ENCODE measurements around the gene CHST6.
A peak's percentile ranks its signal among the peaks of the same experiment; 100 is the strongest.
"Not testable (repeated sequence)": the region's sequence is repeated elsewhere in the genome, so short reads cannot be mapped to it uniquely, and the experiment has no call there.

CHST6 gene

DNA sequence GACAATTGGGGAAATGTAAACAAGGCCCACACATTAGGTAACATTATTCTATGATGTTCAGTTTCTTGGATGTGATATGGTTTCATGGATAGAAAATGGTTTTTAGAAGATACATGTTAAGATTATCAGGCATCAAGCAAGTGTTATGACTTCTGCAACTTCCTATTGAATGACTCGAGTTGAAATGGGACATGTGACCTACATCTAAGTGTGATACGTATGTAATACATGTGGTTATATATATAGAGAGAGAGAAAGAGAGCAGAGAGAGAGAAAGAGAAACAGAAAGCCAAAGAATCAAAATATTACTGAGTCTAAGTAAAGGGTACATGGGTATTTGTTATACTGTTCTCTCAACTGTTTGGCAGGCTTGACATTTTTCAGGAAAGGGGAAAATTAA is 32.4 kb downstream of the CHST6 start:
- H3K4me1 ChIP-seq, result peaks cover 20 to 51% (median 36%) of the 10 kb centered on the region in 10 experiments
- no peaks in the 10 kb centered on the region for H3K27me3 ChIP-seq
- H3K9me3 ChIP-seq (replicated peaks in 1 of 11), result no peaks in the 10 kb centered on the region
- H3K9ac ChIP-seq, result peak overlapping the region in 7 of 11 experiments; percentile 44 to 93 (median 91); a peak in 9 of 22 replicates
- H3K4me3 ChIP-seq, result peak overlapping the region; percentile 89 to 98 (median 96)
- peaks cover 0 to 33% (median 21%) of the 10 kb centered on the region in 11 experiments; a peak in 13 of 22 replicates for H3K36me3 ChIP-seq
- H4K20me1 ChIP-seq, result peaks cover 46 to 63% (median 61%) of the 10 kb centered on the region in 11 experiments; a peak in 20 of 22 replicates
- TF ChIP-seq Cebpa-rat (IDR thresholded peaks at IDR 0.05), result no peak
- peak overlapping the region; percentile 85 to 98 (median 93) for H3K4me2 ChIP-seq
- no peak overlapping the region for H3K27ac ChIP-seq

DNA sequence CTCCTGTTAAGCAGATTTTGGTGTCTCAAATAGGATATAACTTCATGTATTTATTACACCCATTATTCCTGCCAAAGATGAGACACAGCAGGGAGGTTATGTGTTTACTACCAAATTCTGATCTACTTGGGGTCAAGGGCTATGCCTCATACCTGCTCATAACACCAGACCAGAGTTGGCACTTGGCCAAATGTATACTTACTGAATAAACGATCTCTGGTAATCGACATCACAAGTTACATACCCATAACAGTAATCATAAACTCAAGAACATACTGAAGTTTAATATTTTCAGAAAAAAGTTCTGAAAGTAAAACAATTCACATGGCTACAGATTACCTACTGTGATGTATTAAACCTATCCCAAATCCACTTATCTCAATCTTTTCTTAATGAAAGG is 33.7 kb downstream of the CHST6 start:
- TF ChIP-seq Cebpa-rat (IDR thresholded peaks at IDR 0.05), result no peak
- Histone ChIP-seq H4K20me1 (peaks cover 58 to 76% (median 73%) of the 10 kb centered on the region in 11 experiments; a peak in 21 of 22 replicates), H3K9ac (no peak overlapping the region), H3K27me3 (no peaks in the 10 kb centered on the region), H3K27ac (no peak overlapping the region), H3K4me1 (peaks cover 18 to 52% (median 43%) of the 10 kb centered on the region in 10 experiments), H3K4me2 (peak overlapping the region in 8 of 11 experiments; percentile 4 to 98 (median 92); a peak in 7 of 22 replicates), H3K9me3 (replicated peaks in 1 of 11) (no peaks in the 10 kb centered on the region), H3K36me3 (peaks cover 6 to 33% (median 24%) of the 10 kb centered on the region in 11 experiments; a peak in 13 of 22 replicates), H3K4me3 (no peak overlapping the region)

DNA sequence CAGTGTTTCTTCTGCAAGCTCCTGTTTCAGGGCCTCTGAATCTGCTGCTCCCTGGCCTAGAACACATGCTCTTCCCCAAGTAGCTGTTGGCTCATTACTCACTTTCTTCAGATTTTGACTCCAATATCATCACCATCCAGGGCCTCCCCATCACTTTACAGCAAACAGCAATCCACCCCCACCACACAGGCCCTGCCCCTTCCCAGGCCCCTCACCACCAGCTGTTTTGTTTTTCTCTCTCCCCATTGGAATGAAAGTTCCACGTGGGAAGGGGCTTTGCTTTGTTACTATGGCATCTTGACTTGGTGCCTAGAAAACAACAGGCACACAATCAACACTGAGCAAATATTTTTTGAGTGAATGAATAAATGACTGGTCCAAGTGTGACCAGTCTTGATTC is 34.8 kb downstream of the CHST6 start:
- no peaks in the 10 kb centered on the region for H3K27me3 ChIP-seq
- H3K9ac ChIP-seq, result no peak overlapping the region
- no peaks in the 10 kb centered on the region for H3K9me3 ChIP-seq (replicated peaks in 1 of 11)
- H3K27ac ChIP-seq, result no peak overlapping the region
- H3K4me2 ChIP-seq, result peak overlapping the region in 4 of 11 experiments; percentile 18 to 43 (median 31); a peak in 4 of 22 replicates
- TF ChIP-seq Cebpa-rat (IDR thresholded peaks at IDR 0.05), result no peak
- H3K4me1 ChIP-seq, result peaks cover 18 to 64% (median 55%) of the 10 kb centered on the region in 10 experiments
- no peak overlapping the region for H3K4me3 ChIP-seq
- peaks cover 69 to 87% (median 85%) of the 10 kb centered on the region in 11 experiments; a peak in 21 of 22 replicates for H4K20me1 ChIP-seq
- H3K36me3 ChIP-seq, result peaks cover 6 to 33% (median 24%) of the 10 kb centered on the region in 11 experiments; a peak in 13 of 22 replicates

DNA sequence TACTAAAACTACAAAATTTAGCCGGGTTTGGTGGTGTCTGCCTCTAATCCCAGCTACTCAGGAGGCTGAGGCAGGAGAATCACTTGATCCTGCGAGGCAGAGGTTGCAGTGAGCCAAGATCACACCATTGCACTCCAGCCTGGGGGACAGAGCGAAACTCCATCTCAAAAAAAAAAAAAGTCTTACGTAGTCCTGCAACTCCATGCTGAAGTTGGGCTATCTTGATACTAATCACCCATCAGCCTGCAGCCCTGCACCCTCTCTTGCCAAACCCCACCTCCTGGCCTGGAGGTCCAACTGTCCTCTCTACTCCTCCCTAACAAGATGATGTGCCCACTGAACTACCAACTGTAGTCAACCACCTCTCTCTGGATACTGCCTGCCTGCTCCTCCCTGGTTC is 35.5 kb downstream of the CHST6 start:
- peaks cover 77 to 95% (median 92%) of the 10 kb centered on the region in 11 experiments; a peak in 21 of 22 replicates for H4K20me1 ChIP-seq

DNA sequence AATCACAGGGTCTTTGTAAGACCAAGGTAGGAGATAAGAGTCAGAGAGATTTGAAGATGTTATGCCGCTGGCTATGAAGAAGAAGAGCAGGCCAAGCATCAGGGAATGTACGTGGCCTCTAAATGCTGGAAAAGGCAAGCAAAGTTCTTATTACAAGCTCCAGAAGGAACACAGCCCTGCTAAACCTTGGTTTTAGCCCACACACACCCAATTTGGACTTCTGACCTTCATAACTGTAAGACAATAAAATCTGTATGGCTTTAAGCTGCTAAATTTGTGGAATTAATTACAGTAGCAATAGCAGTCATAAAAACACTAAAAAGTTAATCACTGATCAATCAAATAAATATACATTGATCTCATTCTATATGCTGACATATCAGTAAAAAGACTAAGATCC is 36.8 kb downstream of the CHST6 start:
- Histone ChIP-seq H3K4me1 (peaks cover 14 to 82% (median 70%) of the 10 kb centered on the region in 10 experiments), H3K9me3 (replicated peaks in 1 of 11) (no peaks in the 10 kb centered on the region), H3K4me3 (no peak overlapping the region), H3K27ac (no peak overlapping the region), H3K27me3 (no peaks in the 10 kb centered on the region), H3K9ac (no peak overlapping the region), H3K36me3 (peaks cover 6 to 33% (median 24%) of the 10 kb centered on the region in 11 experiments; a peak in 13 of 22 replicates), H3K4me2 (no peak overlapping the region), H4K20me1 (peaks cover 84 to 100% (median 98%) of the 10 kb centered on the region in 11 experiments; a peak in 21 of 22 replicates)
- no peak for TF ChIP-seq Cebpa-rat (IDR thresholded peaks at IDR 0.05)

More for the DNA sequence above, 35.5 kb downstream of the CHST6 start:
- Histone ChIP-seq H3K27ac (no peak overlapping the region), H3K4me3 (no peak overlapping the region), H3K9me3 (replicated peaks in 1 of 11) (no peaks in the 10 kb centered on the region), H3K27me3 (no peaks in the 10 kb centered on the region), H3K4me2 (peak overlapping the region in 7 of 11 experiments; percentile 18 to 43 (median 41); a peak in 10 of 22 replicates), H3K36me3 (peaks cover 6 to 33% (median 24%) of the 10 kb centered on the region in 11 experiments; a peak in 13 of 22 replicates), H3K4me1 (peaks cover 14 to 71% (median 61%) of the 10 kb centered on the region in 10 experiments), H3K9ac (no peak overlapping the region)
- no peak for TF ChIP-seq Cebpa-rat (IDR thresholded peaks at IDR 0.05)

DNA sequence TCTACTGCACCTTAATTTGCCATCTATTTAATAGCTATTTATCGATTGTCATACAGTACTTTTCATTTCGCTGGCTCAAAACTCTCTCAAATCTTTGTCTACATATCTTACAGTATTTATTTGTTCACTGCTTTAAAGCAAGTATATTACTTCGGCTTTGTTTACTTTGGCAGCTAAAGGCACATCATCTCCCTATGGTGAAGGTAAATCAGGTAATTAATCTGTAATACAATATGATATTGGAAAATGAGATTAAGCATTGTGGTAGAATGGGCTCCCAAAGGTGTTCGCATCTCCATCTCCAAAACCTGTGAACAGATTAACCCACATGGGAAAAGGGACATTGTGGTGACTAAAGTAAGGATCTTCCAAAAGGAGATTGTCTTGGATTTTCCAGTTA is 37.2 kb downstream of the CHST6 start:
- Histone ChIP-seq H3K9me3 (replicated peaks in 1 of 11) (no peaks in the 10 kb centered on the region), H3K27me3 (no peaks in the 10 kb centered on the region), H4K20me1 (peaks cover 87 to 100% (median 99%) of the 10 kb centered on the region in 11 experiments; a peak in 21 of 22 replicates), H3K27ac (no peak overlapping the region), H3K36me3 (peaks cover 6 to 34% (median 25%) of the 10 kb centered on the region in 11 experiments; a peak in 16 of 22 replicates), H3K4me3 (no peak overlapping the region), H3K4me2 (no peak overlapping the region), H3K4me1 (peaks cover 13 to 78% (median 66%) of the 10 kb centered on the region in 10 experiments), H3K9ac (no peak overlapping the region)
- TF ChIP-seq Cebpa-rat (IDR thresholded peaks at IDR 0.05), result no peak

DNA sequence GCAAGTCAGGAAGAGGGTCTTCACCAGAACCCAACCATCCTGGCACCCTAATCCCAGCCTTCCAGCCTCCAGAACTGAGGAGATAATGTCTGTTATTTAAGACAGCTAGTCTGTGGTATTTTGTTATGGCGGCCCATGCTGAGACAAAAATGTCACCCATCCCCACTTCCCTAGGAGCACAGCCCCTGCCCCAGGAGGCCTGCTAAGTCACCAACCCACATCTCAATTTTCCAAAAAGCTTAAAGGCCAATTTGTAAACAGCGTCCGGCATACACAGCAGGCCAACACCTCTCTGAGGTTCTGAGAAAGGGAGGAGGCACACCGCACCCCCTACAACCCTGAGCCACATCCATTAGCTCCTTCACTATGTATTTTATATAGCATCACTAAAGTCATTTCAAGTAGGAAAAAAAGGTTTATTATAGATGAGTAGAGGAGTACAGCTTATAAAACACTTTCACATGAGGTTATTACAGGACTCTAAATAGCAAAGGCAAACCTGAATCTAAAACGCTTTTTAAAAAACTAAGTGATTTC is 37.7 kb downstream of the CHST6 start:
- Histone ChIP-seq H3K9ac (no peak overlapping the region), H3K4me2 (peak overlapping the region in 1 of 11 experiments; percentile 15; a peak in 1 of 22 replicates), H3K27ac (no peak overlapping the region), H3K36me3 (peaks cover 8 to 39% (median 29%) of the 10 kb centered on the region in 11 experiments; a peak in 20 of 22 replicates), H3K4me3 (no peak overlapping the region), H3K4me1 (peaks cover 8 to 73% (median 61%) of the 10 kb centered on the region in 10 experiments), H3K27me3 (no peaks in the 10 kb centered on the region), H4K20me1 (peaks cover 89 to 100% (median 100%) of the 10 kb centered on the region in 11 experiments; a peak in 21 of 22 replicates), H3K9me3 (replicated peaks in 1 of 11) (no peaks in the 10 kb centered on the region)
- TF ChIP-seq Cebpa-rat (IDR thresholded peaks at IDR 0.05), result no peak

DNA sequence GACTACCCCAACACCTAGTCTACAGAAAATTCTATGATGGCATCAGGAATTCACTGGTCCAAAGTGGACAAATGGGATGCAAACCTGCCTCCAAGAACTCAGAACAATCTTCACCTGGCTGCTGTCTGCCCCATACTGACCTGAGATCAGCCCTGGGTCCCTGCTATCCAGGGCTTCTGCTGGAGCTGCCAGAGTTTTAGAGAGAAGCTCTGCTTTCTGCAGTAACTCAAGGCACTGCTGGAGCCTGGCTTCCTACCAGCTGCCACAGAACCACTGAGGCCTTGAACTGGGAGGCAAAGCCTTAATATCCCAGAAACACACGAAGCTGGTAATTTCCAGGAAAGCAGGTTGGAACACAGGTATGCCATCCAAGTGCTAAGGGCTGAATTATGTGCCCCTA is 38.3 kb downstream of the CHST6 start:
- Histone ChIP-seq H3K27me3 (no peaks in the 10 kb centered on the region), H3K36me3 (peaks cover 11 to 45% (median 32%) of the 10 kb centered on the region in 11 experiments; a peak in 20 of 22 replicates), H3K4me1 (peaks cover 2 to 67% (median 55%) of the 10 kb centered on the region in 10 experiments; a peak in 18 of 20 replicates), H3K9me3 (replicated peaks in 1 of 11) (no peaks in the 10 kb centered on the region), H3K27ac (no peak overlapping the region), H3K4me2 (peak overlapping the region in 3 of 11 experiments; percentile 0 to 15 (median 11); a peak in 1 of 22 replicates), H4K20me1 (peaks cover 88 to 100% (median 99%) of the 10 kb centered on the region in 11 experiments; a peak in 21 of 22 replicates), H3K9ac (no peak overlapping the region), H3K4me3 (no peak overlapping the region)
- TF ChIP-seq Cebpa-rat (IDR thresholded peaks at IDR 0.05), result no peak

DNA sequence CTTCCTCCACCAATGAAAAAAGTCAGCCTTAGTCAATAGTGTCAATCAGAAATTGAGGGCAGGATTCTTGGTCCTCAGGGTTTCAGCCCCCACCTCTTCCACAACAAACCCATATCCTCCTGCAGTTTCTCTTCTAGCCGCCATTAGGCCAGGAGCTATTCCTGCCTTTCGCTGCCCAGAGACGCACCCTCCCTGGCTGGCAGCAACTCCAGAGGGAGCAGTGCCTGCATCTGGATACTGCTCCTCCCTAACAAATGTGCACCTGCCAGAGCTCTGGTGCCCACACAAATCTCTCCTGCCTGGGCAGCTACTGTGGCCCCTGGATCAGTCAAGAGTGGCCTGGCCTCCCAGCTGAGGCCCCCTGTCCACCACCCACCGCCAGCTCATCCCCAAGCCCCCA is 38.8 kb downstream of the CHST6 start:
- Histone ChIP-seq H3K4me2 (peak overlapping the region in 4 of 11 experiments; percentile 0 to 59 (median 7); a peak in 5 of 22 replicates), H3K4me1 (peaks cover 0 to 63% (median 53%) of the 10 kb centered on the region in 10 experiments; a peak in 17 of 20 replicates), H3K36me3 (peaks cover 15 to 50% (median 34%) of the 10 kb centered on the region in 11 experiments), H4K20me1 (peaks cover 89 to 100% (median 98%) of the 10 kb centered on the region in 11 experiments; a peak in 21 of 22 replicates)
- not testable (repeated sequence) for H3K9me3 ChIP-seq (replicated peaks in 1 of 11); H3K27me3 ChIP-seq; H3K9ac ChIP-seq; H3K27ac ChIP-seq; H3K4me3 ChIP-seq

Measured in BLaER1 treated with 17β-estradiol and CSF1 and Interleukin-3, amounts not matched to agents 10 nM and 100 nM (cell line).